NCI-H1417 treated with DMSO at 0.1 percent for 48 hours (cell line): Measurements from ENCODE around the gene FLT1.

ENCODE experiments used
- DNase-seq: peaks from one replicate; lab custom pipeline; 2025; lab: John Stamatoyannopoulos, UW

The FLT1 gene

DNA sequence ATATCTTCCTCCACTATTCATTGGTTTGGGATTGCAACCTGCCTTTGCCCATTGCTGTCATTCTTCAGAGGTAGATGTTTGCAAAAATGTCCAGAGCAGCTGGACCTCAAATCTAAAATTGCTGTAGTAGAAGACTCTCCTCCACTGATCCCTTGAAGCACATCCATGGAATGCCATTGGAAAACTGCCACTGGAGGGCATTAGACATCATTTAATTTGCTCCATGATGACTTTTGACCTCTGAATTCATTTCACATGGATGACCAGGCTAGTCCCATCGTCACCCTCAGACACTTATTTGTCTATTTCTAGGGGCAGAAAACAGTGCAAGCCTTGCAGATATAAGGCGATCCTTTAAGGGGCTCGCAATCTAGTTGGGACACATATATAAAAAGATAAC, 33.9 kb upstream of the FLT1 start:
- no peak for DNase-seq

DNA sequence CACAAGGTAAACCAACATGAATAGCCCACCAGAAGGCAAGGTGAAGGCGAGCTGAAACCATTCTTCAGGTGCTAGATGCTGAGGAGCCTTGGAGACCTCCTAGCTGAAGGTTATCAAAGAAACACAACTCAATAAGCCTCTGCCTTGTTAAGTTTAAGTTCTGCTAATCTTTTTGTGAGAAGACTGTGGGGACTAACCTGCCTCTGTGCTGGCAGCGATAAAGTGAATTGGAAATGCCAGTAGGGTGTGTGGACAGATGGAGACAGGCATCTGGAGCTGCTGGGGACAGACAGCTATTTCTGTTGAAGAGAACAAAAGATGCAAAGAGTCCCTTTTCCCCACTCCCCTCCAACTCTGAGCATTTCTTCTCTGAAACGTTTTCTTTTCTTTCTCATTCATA, 33.5 kb upstream of the FLT1 start:
- no peak for DNase-seq

GRCh38 chr13:28527629-28528028, 32.7 kb upstream of the FLT1 start:
- DNase-seq = no peak

- no peak for DNase-seq
Measured at GRCh38 chr13:28526876-28527275, 31.9 kb upstream of the FLT1 start.

- DNase-seq = no peak
Measured at GRCh38 chr13:28522871-28523270, 27.9 kb upstream of the FLT1 start.

GRCh38 chr13:28513745-28514144, 18.8 kb upstream of the FLT1 start:
- DNase-seq = no peak

- no peak for DNase-seq
Measured at GRCh38 chr13:28510542-28510941, 15.6 kb upstream of the FLT1 start.

DNA sequence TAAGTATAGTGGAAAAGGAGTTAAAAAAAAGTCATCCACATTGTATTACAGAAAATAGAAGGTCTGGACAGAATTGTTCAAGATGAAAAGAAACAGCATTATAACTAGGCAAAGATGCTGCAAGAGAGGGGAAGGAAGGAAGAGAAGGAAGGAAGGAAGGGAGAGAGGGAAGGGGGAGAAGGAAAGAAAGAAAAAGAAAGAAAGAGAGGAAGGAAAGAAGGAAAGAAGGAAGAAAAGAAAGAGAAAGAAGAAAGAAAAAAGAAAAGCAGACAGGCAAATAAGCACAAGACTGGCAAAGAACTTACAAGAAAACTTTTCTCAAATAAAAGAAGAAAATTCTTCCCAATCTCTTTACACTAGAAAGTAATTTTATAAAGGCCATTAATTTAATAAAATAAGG, 15.1 kb upstream of the FLT1 start:
- DNase-seq = no peak

GRCh38 chr13:28505543-28506135, 10.7 kb upstream of the FLT1 start:
- no peak for DNase-seq

- DNase-seq = no peak
Measured at GRCh38 chr13:28503182-28503967, 8.4 kb upstream of the FLT1 start.

DNA sequence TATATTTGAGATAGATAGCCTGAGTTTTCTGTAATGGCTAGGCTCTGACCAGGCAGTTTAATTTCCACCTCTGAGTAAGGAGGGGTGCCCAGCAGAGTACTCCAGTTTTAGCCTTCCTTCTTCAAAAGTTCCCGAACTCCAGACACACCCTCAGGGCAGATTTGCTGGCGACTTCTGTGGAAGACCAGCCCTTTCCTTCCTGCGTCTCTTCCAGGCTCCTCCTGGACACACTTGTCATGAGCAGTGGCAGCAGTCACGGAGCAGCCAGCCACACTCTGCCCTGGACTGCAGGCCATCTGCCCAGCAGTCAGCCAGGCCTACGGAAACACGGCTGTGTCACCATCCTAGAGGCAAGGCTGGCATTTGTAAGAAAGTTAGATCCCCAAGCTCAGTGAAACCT, 6.6 kb upstream of the FLT1 start:
- no peak for DNase-seq

DNA sequence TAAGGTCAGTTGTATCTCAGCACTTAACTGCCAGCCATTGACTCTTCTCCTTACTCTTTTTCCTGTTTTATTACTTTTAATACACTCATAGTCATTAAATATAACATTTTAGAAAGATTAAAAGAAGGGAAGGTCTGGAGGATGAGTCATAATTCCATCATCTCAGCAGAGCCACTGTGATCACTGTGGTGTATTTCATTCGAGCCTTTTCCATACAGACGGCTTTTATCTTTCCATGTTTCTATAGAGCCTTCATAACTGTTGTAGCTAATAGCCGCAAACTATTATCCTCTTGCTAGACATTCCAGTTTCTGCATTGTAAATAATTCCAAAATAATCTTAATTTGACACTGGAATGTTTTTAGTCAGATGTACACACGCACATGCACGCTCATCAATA, 4.7 kb upstream of the FLT1 start:
- no peak for DNase-seq

DNA sequence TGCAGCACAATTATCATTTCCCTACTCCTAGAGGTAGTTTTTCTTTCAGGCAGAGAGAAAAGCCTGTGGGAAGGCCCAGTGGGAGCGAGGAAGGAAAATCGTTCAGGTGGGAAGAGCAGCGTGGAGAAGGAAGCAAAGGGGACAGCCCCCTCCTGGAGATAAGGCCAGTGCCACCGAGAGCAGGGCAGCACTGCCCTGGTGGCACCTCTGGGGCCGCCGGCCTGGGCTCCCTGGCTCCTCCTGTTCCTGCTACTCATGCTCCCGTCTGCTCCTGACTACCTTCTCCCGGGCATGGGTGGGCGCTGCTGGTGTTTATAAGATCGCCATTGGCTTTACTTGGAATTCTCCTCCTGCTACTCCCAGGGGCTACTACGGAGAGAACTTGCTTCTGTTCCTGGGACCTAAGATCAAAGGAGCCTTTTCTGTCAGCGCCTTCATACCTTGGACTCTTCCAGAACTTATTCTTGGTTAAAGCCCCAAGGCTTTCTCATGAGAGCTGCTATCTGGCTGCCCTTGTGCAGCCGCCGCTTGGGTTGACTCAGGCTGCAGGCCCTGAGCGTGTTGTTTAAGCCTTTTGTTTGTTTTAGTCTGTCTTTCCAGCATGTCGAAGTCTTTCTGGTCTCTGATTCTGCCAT, 3.7 kb upstream of the FLT1 start:
- DNase-seq = no peak

DNA sequence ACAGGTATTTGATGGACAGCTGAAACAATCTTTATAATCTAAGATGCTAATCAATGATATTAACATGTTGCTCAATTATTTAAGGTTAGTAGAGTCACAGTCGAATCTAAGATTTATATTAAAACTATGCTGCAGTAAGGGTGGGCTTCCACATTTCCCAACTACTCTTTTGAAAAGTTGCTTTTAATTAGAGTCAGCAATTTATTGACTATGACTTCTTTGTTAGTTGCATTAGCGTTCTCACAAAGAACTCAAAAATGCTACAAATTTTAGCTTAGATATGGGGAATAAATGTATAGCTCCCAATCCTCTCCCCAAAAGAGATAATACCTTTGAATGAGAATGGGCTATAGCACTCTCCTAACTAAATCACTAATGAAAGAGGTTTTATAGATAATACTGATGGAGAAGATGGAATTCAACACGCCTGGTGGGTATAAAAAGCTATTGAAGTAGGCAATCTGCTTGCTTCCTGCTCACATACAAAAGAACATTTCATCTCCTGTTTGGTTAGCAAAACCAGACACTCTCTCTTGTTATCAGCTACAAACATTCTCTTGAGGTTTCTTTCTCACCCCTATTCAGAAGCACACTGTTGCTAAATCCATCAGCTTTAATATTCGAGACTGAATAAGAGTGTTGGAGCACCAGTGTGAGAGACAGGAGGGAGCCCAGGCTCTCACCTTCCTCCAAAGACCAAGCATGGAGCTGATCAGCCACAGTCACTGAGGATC, 2.4 kb upstream of the FLT1 start:
- DNase-seq = no peak

DNA sequence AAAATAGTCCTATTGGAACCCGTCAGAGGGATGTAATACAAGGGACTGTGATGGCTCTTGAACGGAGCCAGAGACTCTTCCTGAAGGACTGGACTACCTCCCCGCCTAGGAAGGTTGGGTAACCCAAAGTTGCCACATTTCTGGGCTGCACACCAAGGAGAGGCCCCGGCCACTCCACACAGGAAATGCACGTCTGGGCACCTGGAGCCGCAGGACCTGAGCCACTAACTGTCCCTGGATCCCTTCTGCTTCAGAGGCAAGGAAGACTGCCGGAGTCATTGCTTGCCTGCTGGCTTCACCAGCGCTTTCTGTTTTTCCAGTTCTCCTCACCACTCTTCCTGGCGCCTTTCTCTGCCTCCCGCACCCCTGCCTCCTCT, 1.2 kb upstream of the FLT1 start:
- no peak for DNase-seq

GRCh38 chr13:28495538-28496187, 735 bp upstream of the FLT1 start:
- DNase-seq = no peak

- no peak for DNase-seq
Measured at GRCh38 chr13:28494504-28494777, 487 bp downstream of the FLT1 start.

DNA sequence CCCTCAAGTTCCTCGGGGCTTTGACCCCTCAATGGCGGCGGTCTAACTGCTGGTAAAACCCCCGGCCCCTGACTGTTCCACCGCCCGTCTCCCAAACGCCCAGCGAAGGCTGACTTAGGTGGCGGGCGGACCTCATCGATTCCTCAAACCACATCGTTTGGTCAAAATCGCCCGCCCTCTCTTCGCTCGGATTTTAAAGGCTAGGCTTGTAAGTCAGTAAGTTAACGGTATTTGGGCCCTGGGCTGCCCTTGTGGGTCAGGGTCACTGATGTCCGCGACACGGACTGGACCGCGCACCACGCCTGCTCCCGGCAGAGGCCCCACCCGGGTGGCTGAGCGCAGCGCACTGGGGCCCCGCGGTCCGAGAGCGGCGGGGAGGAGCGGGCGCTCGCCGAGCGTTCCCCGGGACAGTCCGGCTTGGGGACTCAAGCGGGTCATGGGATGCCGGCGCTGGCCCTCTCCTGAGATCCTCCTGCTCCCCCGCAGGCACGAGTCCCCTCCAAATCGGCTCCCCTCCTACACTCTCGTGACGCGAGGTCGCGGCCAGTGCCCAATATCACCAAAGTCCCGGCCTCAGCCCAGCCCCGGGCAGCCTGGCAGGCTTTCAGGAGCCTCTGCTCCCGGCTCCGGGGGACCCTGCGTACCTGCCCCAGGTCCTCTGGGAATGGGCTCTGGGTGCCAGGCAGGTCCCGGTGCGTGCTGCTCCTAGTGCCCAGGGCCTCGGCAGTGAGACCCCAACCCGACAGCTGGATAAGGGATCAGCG, 1.0 kb downstream of the FLT1 start:
- DNase-seq = no peak

- no peak for DNase-seq
Measured at GRCh38 chr13:28492569-28493367, 2.2 kb downstream of the FLT1 start.

DNA sequence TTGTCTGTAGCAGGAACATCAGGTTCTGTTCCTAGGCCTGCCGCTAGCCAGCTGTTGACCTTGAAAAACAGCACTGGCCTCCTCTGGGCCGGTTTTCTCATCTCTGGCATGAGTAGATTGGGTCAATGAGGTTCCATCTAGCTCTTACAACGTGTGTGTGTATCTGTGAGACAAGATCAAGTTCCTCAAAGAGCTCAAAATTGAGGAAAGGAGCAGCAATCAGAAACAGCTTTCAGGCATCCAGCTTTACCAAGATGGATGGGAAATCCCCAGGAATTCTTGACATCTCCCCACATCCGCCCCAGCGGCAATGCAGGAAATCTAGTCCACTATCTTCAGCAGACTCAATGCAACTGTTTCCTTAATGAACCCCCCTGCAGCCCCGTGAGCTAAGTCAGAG, 4.9 kb downstream of the FLT1 start:
- DNase-seq = no peak

- DNase-seq = no peak
Measured at GRCh38 chr13:28489524-28489931, 5.4 kb downstream of the FLT1 start.
